ENCODE data around the gene BAZ2B.

The BAZ2B gene

GRCh38 chr2:159307942-159308341, 308.4 kb downstream of the BAZ2B start:
- no peaks in the 10 kb centered on the region for H3K27me3 ChIP-seq (ENCODE audit: insufficient read depth, low read length)
- no peaks in the 10 kb centered on the region for H3K9me3 ChIP-seq (ENCODE audit: low read length)
- H2AFZ ChIP-seq (ENCODE audit: low read length) = no peak overlapping the region
- no peak overlapping the region for H3K9ac ChIP-seq (ENCODE audit: low read length)
- H3K4me3 ChIP-seq (ENCODE audit: low read depth, low read length, poor library complexity, severe bottlenecking) = no peak overlapping the region
- no peak overlapping the region for H3K4me2 ChIP-seq (ENCODE audit: low read length)
- H3K36me3 ChIP-seq (ENCODE audit: insufficient read depth, low read length) = no peaks in the 10 kb centered on the region
- no peaks in the 10 kb centered on the region for H3K4me1 ChIP-seq (ENCODE audit: insufficient read depth, low read length, severe bottlenecking)
- H3K79me2 ChIP-seq (ENCODE audit: insufficient read depth, low read length) = no peaks in the 10 kb centered on the region
- no peaks in the 10 kb centered on the region for H4K20me1 ChIP-seq (ENCODE audit: insufficient read depth, low read length)
- no peak overlapping the region for H3K27ac ChIP-seq (ENCODE audit: low read depth, low read length, poor library complexity, severe bottlenecking)
- H3K9me2 ChIP-seq (ENCODE audit: low read depth, low read length) = no peaks in the 10 kb centered on the region
- no peak for TF ChIP-seq EZH2 (IDR thresholded peaks at IDR 0.05; ENCODE audit: borderline replicate concordance, low read length)
- no peak for TF ChIP-seq CTCF (IDR thresholded peaks at IDR 0.05; ENCODE audit: low read length)
- no peaks in the 10 kb centered on the region for H3F3A ChIP-seq (ENCODE audit: insufficient read depth, low read length)

GRCh38 chr2:159300586-159300985, 315.8 kb downstream of the BAZ2B start:
- H3K4me3 ChIP-seq (ENCODE audit: low read depth, low read length, poor library complexity, severe bottlenecking) = no peak overlapping the region
- H3F3A ChIP-seq (ENCODE audit: insufficient read depth, low read length) = 0 out of 2 replicates have a peak, but pooled peaks cover 3% of the 10 kb centered on the region
- no peaks in the 10 kb centered on the region for H3K27me3 ChIP-seq (ENCODE audit: insufficient read depth, low read length)
- H3K4me1 ChIP-seq (ENCODE audit: insufficient read depth, low read length, severe bottlenecking) = peaks cover 4% of the 10 kb centered on the region
- H4K20me1 ChIP-seq (ENCODE audit: insufficient read depth, low read length) = no peaks in the 10 kb centered on the region
- H2AFZ ChIP-seq (ENCODE audit: low read length) = no peak overlapping the region
- H3K9me3 ChIP-seq (ENCODE audit: low read length) = no peaks in the 10 kb centered on the region
- no peaks in the 10 kb centered on the region for H3K79me2 ChIP-seq (ENCODE audit: insufficient read depth, low read length)
- no peak overlapping the region for H3K9ac ChIP-seq (ENCODE audit: low read length)
- TF ChIP-seq EZH2 (IDR thresholded peaks at IDR 0.05; ENCODE audit: borderline replicate concordance, low read length) (no peak), CTCF (IDR thresholded peaks at IDR 0.05; ENCODE audit: low read length) (no peak)
- H3K9me2 ChIP-seq (ENCODE audit: low read depth, low read length) = no peaks in the 10 kb centered on the region
- H3K36me3 ChIP-seq (ENCODE audit: insufficient read depth, low read length) = no peaks in the 10 kb centered on the region
- H3K4me2 ChIP-seq (ENCODE audit: low read length) = no peak overlapping the region
- H3K27ac ChIP-seq (ENCODE audit: low read depth, low read length, poor library complexity, severe bottlenecking) = no peak overlapping the region

- H3K4me1 ChIP-seq (ENCODE audit: insufficient read depth, low read length, severe bottlenecking) = peaks cover 4% of the 10 kb centered on the region
- no peaks in the 10 kb centered on the region for H3K79me2 ChIP-seq (ENCODE audit: insufficient read depth, low read length)
- no peak overlapping the region for H3K27ac ChIP-seq (ENCODE audit: low read depth, low read length, poor library complexity, severe bottlenecking)
- no peaks in the 10 kb centered on the region for H3K9me2 ChIP-seq (ENCODE audit: low read depth, low read length)
- H2AFZ ChIP-seq (ENCODE audit: low read length) = no peak overlapping the region
- no peaks in the 10 kb centered on the region for H3K36me3 ChIP-seq (ENCODE audit: insufficient read depth, low read length)
- no peak overlapping the region for H3K9ac ChIP-seq (ENCODE audit: low read length)
- no peak overlapping the region for H3K4me3 ChIP-seq (ENCODE audit: low read depth, low read length, poor library complexity, severe bottlenecking)
- no peaks in the 10 kb centered on the region for H3K27me3 ChIP-seq (ENCODE audit: insufficient read depth, low read length)
- H4K20me1 ChIP-seq (ENCODE audit: insufficient read depth, low read length) = no peaks in the 10 kb centered on the region
- no peaks in the 10 kb centered on the region for H3K9me3 ChIP-seq (ENCODE audit: low read length)
- H3K4me2 ChIP-seq (ENCODE audit: low read length) = no peak overlapping the region
- 0 out of 2 replicates have a peak, but pooled peaks cover 3% of the 10 kb centered on the region for H3F3A ChIP-seq (ENCODE audit: insufficient read depth, low read length)
- TF ChIP-seq CTCF (IDR thresholded peaks at IDR 0.05; ENCODE audit: low read length) (no peak), EZH2 (IDR thresholded peaks at IDR 0.05; ENCODE audit: borderline replicate concordance, low read length) (no peak)
These were observed 317.4 kb downstream of the BAZ2B start for GRCh38 chr2:159298967-159299366.
